ENCODE results near the gene TSHZ2.
"Not testable (repeated sequence)": the region's sequence is repeated elsewhere in the genome, so short reads cannot be mapped to it uniquely, and the experiment has no call there.

Gene TSHZ2

GRCh38 chr20:53365539-53366075 is 393.4 kb downstream of the TSHZ2 start:
- DNase-seq: no peak

- not testable (repeated sequence) for DNase-seq
These were observed 394.8 kb downstream of the TSHZ2 start for GRCh38 chr20:53366928-53367327.

- no peak for DNase-seq
These were observed 397.7 kb downstream of the TSHZ2 start for GRCh38 chr20:53369871-53370270.

- DNase-seq: no peak
These were observed 398.3 kb downstream of the TSHZ2 start for GRCh38 chr20:53370345-53370961.

- DNase-seq: no peak
These were observed 399.1 kb downstream of the TSHZ2 start for GRCh38 chr20:53371216-53371615.

- DNase-seq: no peak
These were observed 403.9 kb downstream of the TSHZ2 start for GRCh38 chr20:53376021-53376420.

GRCh38 chr20:53379014-53379832 is 407.1 kb downstream of the TSHZ2 start:
- DNase-seq: no peak

- DNase-seq: no peak
These were observed 407.6 kb downstream of the TSHZ2 start for GRCh38 chr20:53379833-53380120.

- DNase-seq: no peak
These were observed 409.6 kb downstream of the TSHZ2 start for GRCh38 chr20:53381568-53382262.

GRCh38 chr20:53382263-53382844 is 410.2 kb downstream of the TSHZ2 start:
- DNase-seq: no peak

GRCh38 chr20:53383916-53384315 is 411.8 kb downstream of the TSHZ2 start:
- no peak for DNase-seq

GRCh38 chr20:53384392-53384791 is 412.2 kb downstream of the TSHZ2 start:
- DNase-seq: no peak

- no peak for DNase-seq
These were observed 414.0 kb downstream of the TSHZ2 start for GRCh38 chr20:53385941-53386767.

- DNase-seq: no peak
These were observed 416.0 kb downstream of the TSHZ2 start for GRCh38 chr20:53387983-53388675.

GRCh38 chr20:53389516-53390300 is 417.6 kb downstream of the TSHZ2 start:
- DNase-seq: no peak

- no peak for DNase-seq
These were observed 418.6 kb downstream of the TSHZ2 start for GRCh38 chr20:53390770-53391169.

GRCh38 chr20:53394433-53394832 is 422.3 kb downstream of the TSHZ2 start:
- no peak for DNase-seq

GRCh38 chr20:53395188-53395923 is 423.2 kb downstream of the TSHZ2 start:
- no peak for DNase-seq

GRCh38 chr20:53399083-53399482 is 426.9 kb downstream of the TSHZ2 start:
- DNase-seq: no peak

- no peak for DNase-seq
These were observed 427.6 kb downstream of the TSHZ2 start for GRCh38 chr20:53399592-53400335.

Data from NCI-H2107 (cell line).